Osteocyte (in vitro differentiated cells): Measurements from ENCODE around the gene METAP2. TPM values are rescaled to one million over a fixed set of nuclear protein-coding genes. Genes with fewer than 3 reads are reported as not detected.

Experiments used
- DNase-seq: peaks from one replicate; pipeline ENCODE4 v3.0.0; 2021; ENCODE audit warnings: mixed read lengths; ENCODE audit not compliant: unreplicated experiment; ENCODE audit errors: extremely low spot score
- H3K27ac Mint-ChIP-seq: one replicate; pipeline ENCODE4 v1.8.0; 2021; ENCODE audit warnings: mild to moderate bottlenecking, mixed read lengths; ENCODE audit not compliant: unreplicated experiment
- H3K27me3 Mint-ChIP-seq: one replicate; pipeline ENCODE4 v1.8.0; 2021; ENCODE audit warnings: mixed read lengths; ENCODE audit not compliant: unreplicated experiment
- H3K36me3 Mint-ChIP-seq: one replicate; pipeline ENCODE4 v1.8.0; 2021; ENCODE audit warnings: mixed read lengths; ENCODE audit not compliant: unreplicated experiment
- H3K4me1 Mint-ChIP-seq: one replicate; pipeline ENCODE4 v1.8.0; 2021; ENCODE audit warnings: mixed read lengths; ENCODE audit not compliant: unreplicated experiment
- H3K4me3 Mint-ChIP-seq: one replicate; pipeline ENCODE4 v1.8.0; 2021; ENCODE audit warnings: mild to moderate bottlenecking, moderate library complexity, mixed read lengths; ENCODE audit not compliant: unreplicated experiment
- H3K9me3 Mint-ChIP-seq: one replicate; pipeline ENCODE4 v1.8.0; 2021; ENCODE audit warnings: mixed read lengths; ENCODE audit not compliant: unreplicated experiment
- total RNA-seq: library from RNA; stranded (reverse); gene quantifications from 2 replicates; pipeline ENCODE4 v1.2.1, GENCODE V29; 2021
- TF ChIP-seq, protein P1 (sequence below): fragments of 200-600 bp; sonication (generic); IDR thresholded peaks from 2 replicates; pipeline ENCODE4 v1.5.0; 2021; ENCODE audit warnings: antibody characterized with exemption, mild to moderate bottlenecking, moderate library complexity

METAP2 gene
- total RNA-seq, 1 donor from 2014 or later, result 76.6 TPM

DNA sequence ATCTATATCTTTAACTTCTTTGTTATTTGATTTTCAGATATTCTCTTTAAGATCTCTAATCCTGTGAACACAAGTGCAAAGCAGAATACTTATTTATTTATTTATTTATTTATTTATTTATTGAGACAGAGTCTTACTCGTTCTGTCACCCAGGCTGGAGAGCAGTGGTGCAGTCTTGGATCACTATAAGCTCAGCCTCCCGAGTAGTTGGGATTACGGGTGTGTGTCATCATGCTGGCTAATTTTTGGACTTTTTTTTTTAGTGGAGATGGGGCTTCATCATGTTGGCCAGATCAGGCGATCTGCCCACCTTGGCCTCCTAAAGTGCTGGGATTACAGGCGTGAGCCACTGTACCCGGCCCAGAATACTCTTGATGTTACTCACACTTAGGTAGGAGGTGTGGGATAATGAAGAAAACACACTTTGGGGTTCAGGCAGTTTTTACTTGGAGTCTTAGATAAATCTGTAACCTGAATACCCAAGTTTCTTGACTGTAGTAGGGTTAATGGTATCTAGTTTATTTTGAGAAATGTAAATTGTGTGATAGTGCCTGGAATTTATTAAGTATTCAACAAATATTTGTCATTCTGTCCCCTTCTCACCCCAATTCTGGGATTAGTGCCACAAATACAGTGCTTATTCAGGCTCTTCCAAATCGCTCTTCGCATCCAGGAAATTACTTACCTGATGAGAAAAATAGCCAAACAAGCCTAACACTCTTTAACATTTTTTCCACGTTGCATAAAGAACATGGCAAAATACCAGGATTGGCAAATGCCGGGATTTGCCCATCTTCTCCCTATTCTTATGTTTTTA, 33.0 kb downstream of the METAP2 start:
- H3K27ac Mint-ChIP-seq, result no peak overlapping the region
- no peaks in the 10 kb centered on the region for H3K4me1 Mint-ChIP-seq
- no peaks in the 10 kb centered on the region for H3K27me3 Mint-ChIP-seq
- TF ChIP-seq, protein P1, sequence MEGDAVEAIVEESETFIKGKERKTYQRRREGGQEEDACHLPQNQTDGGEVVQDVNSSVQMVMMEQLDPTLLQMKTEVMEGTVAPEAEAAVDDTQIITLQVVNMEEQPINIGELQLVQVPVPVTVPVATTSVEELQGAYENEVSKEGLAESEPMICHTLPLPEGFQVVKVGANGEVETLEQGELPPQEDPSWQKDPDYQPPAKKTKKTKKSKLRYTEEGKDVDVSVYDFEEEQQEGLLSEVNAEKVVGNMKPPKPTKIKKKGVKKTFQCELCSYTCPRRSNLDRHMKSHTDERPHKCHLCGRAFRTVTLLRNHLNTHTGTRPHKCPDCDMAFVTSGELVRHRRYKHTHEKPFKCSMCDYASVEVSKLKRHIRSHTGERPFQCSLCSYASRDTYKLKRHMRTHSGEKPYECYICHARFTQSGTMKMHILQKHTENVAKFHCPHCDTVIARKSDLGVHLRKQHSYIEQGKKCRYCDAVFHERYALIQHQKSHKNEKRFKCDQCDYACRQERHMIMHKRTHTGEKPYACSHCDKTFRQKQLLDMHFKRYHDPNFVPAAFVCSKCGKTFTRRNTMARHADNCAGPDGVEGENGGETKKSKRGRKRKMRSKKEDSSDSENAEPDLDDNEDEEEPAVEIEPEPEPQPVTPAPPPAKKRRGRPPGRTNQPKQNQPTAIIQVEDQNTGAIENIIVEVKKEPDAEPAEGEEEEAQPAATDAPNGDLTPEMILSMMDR, result no peak
- peaks cover 51% of the 10 kb centered on the region for H3K36me3 Mint-ChIP-seq
- no peak for DNase-seq
- no peak overlapping the region for H3K4me3 Mint-ChIP-seq
- H3K9me3 Mint-ChIP-seq, result no peaks in the 10 kb centered on the region

GRCh38 chr12:95509300-95509699, 35.3 kb downstream of the METAP2 start:
- Mint-ChIP-seq H3K27ac (no peak overlapping the region), H3K4me1 (no peaks in the 10 kb centered on the region), H3K36me3 (peaks cover 57% of the 10 kb centered on the region), H3K9me3 (no peaks in the 10 kb centered on the region), H3K27me3 (no peaks in the 10 kb centered on the region), H3K4me3 (no peak overlapping the region)
- DNase-seq, result no peak
- TF ChIP-seq, protein P1, result no peak

DNA sequence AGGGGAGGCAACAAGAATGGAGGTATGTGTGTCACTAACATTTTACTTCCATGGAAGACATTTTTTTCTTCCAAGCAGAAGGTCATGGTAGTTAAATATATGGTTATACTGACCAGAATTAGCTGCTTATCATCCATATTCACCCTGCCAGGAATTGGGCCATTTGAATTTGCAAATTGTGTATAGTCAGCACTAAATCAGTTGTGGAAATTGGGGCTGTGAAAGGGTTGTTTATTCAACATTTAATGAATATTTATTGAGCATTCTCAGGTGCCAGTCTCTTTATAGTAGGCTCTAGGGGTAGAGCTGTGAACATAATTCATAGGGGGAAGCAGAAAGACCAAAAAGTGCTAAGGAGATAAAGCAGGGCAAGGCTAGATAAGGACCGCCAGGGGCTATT, 38.0 kb downstream of the METAP2 start:
- DNase-seq, result no peak
- Mint-ChIP-seq H3K27ac (no peak overlapping the region), H3K4me3 (no peak overlapping the region), H3K4me1 (no peaks in the 10 kb centered on the region), H3K9me3 (no peaks in the 10 kb centered on the region), H3K36me3 (peaks cover 60% of the 10 kb centered on the region), H3K27me3 (no peaks in the 10 kb centered on the region)
- TF ChIP-seq, protein P1, result no peak

GRCh38 chr12:95513599-95513998, 39.6 kb downstream of the METAP2 start:
- no peak for DNase-seq
- TF ChIP-seq, protein P1, result no peak
- no peak overlapping the region for H3K4me3 Mint-ChIP-seq
- no peaks in the 10 kb centered on the region for H3K4me1 Mint-ChIP-seq
- no peaks in the 10 kb centered on the region for H3K9me3 Mint-ChIP-seq
- H3K27me3 Mint-ChIP-seq, result no peaks in the 10 kb centered on the region
- no peak overlapping the region for H3K27ac Mint-ChIP-seq
- peaks cover 53% of the 10 kb centered on the region for H3K36me3 Mint-ChIP-seq

DNA sequence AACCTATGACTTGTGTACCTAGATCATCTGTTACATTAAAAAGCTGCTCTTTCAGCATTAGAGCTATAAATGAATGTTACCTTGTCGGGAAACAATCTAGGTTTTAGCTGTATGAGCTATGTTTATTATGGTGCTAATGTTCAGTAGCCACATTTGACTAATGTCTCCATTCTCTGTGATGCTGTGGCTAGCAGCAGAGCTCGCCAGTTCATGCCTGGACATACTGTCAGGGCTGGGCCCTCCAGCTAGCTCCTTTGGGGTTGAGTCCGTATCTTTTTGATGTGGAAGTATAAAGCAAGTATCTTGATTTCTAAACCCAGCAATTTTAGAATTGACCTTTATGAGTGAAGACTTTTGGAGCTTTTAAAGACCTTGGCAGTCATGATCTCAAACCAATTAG, 41.2 kb downstream of the METAP2 start:
- Mint-ChIP-seq H3K4me3 (no peak overlapping the region), H3K27me3 (no peaks in the 10 kb centered on the region), H3K4me1 (no peaks in the 10 kb centered on the region), H3K27ac (no peak overlapping the region), H3K9me3 (no peaks in the 10 kb centered on the region), H3K36me3 (peaks cover 44% of the 10 kb centered on the region)
- TF ChIP-seq, protein P1, result no peak
- DNase-seq, result no peak
